ENCODE results near the gene BSND. TPM values are rescaled to one million over a fixed set of nuclear protein-coding genes. Genes with fewer than 3 reads are reported as not detected.

The BSND gene
- total RNA-seq, 1 experiment from 2014 or later: 0.62 TPM

DNA sequence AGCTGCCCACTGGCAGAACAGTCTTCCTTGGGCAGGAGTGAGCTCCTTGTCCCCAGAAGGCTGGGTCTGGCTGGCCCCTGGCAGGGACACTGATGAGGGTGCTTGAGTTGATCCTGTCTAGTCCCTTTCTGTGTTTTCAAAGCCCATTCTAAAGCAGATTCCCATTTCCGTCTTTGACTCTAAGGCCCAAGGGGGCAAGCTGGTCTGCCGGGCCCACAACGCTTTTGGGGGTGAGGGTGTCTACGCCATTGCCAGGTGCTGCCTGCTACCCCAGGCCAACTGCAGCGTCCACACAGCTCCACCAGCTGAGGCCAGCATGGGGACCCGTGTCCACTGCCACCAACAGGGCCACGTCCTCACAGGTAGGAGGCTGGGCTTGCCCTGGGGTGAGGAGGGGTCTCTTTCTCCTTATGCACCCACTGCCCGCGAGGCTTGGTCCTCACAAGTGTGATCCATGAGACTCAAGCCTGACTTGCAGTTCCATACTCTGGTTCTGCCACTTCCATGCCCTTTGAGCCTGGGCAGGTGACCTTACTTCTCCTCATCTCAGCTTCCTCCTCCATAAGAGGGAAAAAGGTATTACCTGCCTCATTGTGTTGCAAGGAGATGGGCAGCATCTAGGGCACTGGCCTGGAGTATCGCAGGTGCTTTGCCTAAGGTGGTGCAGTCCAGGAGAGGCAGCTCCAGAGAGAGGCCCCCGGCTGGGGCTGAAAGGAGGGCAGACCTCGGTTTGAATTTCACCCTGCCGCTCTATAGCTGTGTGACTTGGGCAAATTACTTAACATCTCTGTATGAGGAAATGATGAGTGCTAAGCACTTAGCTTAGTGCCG is 60.8 kb downstream of the BSND start:
- Histone ChIP-seq H3K4me3 (ENCODE audit: insufficient read depth, low read depth, low read length) (no peak overlapping the region), H3K27me3 (ENCODE audit: control insufficient read depth, insufficient read depth, low read length) (no peaks in the 10 kb centered on the region), H3K36me3 (replicated peaks; ENCODE audit: control insufficient read depth, insufficient read depth, low read length) (peaks cover 3% of the 10 kb centered on the region)
- DNase-seq: no peak

DNA sequence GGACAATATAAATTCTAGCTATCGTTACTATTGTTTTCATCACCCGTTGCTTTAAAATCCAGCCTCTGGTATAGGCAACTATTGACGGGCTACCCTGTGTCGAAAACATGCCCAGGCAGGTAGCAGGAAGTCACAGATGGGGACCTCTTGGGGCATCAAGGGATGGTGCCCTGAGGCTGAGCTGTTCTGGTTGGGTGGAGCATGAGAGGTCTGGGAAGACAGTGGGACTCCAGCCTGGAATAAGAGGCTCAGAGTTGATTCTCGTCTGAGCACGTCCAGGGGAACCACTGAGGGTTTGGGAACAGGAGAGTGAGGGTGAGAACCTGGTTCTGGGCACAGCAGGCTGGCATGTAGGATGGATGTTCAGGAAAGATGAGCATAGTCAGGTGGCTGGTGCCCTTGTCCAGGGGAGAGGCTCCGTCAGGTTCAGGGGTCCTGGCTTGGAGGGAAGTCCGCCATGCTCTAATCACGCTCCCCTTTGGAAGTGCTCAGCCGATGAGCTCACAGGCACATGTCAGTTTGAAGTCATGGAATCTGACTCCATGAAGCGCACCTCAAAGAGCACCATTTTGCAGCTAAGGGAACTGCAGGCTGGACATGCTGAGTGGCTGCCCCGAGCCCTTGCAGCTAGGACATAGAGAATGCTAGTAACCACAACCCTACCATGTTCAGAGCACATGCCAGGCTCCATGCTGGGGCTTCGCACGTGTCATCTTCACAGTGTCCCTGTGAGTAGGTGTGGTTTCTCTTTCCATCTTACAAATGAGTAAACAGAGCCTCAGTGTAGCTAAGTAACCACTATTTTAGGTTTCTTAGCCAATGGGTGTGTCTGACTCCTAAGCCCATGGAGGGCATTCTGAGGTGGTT is 61.6 kb downstream of the BSND start:
- no peaks in the 10 kb centered on the region for H3K27me3 ChIP-seq (ENCODE audit: control insufficient read depth, insufficient read depth, low read length)
- peaks cover 3% of the 10 kb centered on the region for H3K36me3 ChIP-seq (replicated peaks; ENCODE audit: control insufficient read depth, insufficient read depth, low read length)
- H3K4me3 ChIP-seq (ENCODE audit: insufficient read depth, low read depth, low read length): no peak overlapping the region
- DNase-seq: no peak

DNA sequence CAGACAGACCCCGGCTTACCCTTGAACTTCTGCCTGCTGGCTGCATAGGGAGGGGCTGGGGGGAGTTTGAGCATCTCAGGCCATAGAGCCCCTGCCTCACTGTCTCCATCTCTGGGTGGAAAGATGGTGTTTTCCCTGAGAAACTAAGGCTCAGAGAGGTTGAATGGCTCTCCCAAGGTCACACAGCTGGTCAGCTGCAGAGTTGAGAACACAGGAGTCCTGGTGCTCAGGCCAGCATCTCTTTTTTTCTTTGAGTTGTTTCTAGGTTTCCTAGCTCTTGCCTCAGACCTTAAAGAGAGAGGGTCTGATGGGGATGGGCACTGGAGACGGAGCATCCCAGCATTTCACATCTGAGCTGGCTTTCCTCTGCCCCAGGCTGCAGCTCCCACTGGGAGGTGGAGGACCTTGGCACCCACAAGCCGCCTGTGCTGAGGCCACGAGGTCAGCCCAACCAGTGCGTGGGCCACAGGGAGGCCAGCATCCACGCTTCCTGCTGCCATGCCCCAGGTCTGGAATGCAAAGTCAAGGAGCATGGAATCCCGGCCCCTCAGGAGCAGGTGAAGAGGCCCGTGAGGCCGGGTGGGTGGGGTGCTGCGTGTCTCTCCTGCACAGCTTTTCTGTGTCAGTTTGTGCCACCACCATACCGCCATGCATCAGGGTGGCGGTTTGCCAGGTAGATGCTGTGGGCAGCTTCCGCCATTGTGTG is 62.4 kb downstream of the BSND start:
- peaks cover 3% of the 10 kb centered on the region for H3K36me3 ChIP-seq (replicated peaks; ENCODE audit: control insufficient read depth, insufficient read depth, low read length)
- peak; percentile 25 for DNase-seq
- H3K27me3 ChIP-seq (ENCODE audit: control insufficient read depth, insufficient read depth, low read length): no peaks in the 10 kb centered on the region
- H3K4me3 ChIP-seq (ENCODE audit: insufficient read depth, low read depth, low read length): no peak overlapping the region

Other genes with a start within 250 kb of the BSND start
- 25.2 and 27.9 TPM in 2 replicates for gene PARS2, start 234.4 kb upstream of the BSND start, total RNA-seq (2014; rRNA removed; shearing (Covaris generic))
- gene TTC22, start 197.6 kb upstream of the BSND start, total RNA-seq (2014; rRNA removed; shearing (Covaris generic)): 0.92 and 1.2 TPM in 2 replicates
- 278 and 349 TPM in 2 replicates for gene DHCR24, start 111.7 kb upstream of the BSND start, total RNA-seq (2014; rRNA removed; shearing (Covaris generic))
- 1.0 and 1.8 TPM in 2 replicates for gene TMEM61, start 18.3 kb upstream of the BSND start, total RNA-seq (2014; rRNA removed; shearing (Covaris generic))
- gene PCSK9, start 40.6 kb downstream of the BSND start, total RNA-seq (2014; rRNA removed; shearing (Covaris generic)): 103 and 171 TPM in 2 replicates
- 32.9 and 50.5 TPM in 2 replicates for gene USP24, start 216.4 kb downstream of the BSND start, total RNA-seq (2014; rRNA removed; shearing (Covaris generic))

Data from H7 (cell line).